ENCODE results near the gene SETD1A. TPM values are rescaled to one million over a fixed set of nuclear protein-coding genes. Genes with fewer than 3 reads are reported as not detected.
A peak's percentile ranks its signal among the peaks of the same experiment; 100 is the strongest.

Gene SETD1A
- total and polyA plus RNA-seq, 9 of the 15 experiments (the other 6 are each of a cell fraction or from before 2014, with no cell fraction given) = 0.08 to 36.0 (median 4.2) TPM

DNA sequence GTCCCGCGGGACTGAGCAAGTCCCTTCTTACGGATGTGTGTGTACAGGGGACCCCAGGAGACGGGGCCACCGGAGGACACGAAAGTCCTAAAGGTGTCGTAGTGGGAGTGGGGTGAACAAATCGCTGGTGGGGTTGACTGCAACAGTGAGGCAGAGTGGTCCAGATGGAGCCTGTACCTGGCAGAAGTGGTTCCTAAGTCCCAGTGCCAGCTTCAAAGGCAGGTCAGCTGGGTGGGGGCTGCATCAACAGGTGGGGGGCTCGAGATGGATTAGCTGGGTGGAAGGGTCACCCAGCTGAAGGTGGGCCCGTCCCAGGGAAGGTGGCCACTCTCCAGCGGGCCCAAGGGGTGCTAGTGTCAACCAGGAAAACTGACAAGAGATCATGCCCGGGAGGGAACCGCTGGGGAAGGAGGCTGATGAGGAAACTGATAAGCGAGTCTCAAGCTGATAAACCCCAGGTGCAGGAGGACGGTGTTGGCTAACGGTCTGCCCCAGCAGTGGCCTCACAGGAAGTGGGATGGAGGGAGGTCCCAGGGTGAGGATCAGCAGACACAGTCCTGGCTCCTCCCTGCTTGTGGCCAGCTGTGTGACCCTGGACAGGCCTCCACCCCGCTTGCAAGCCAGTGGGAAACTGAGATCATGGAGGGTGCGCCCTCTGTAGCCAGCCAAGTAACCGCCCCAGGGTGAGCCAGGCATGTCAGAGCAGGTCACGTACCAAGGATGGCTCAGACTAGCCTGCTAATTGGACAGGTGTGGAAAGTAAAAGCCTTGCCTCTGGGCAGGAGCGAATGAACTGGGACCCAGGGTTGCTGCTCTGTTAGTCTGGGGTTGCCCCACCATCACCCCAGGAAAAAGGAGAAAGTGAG, 7.7 kb upstream of the SETD1A start (continued):
- TF ChIP-seq, protein P1, sequence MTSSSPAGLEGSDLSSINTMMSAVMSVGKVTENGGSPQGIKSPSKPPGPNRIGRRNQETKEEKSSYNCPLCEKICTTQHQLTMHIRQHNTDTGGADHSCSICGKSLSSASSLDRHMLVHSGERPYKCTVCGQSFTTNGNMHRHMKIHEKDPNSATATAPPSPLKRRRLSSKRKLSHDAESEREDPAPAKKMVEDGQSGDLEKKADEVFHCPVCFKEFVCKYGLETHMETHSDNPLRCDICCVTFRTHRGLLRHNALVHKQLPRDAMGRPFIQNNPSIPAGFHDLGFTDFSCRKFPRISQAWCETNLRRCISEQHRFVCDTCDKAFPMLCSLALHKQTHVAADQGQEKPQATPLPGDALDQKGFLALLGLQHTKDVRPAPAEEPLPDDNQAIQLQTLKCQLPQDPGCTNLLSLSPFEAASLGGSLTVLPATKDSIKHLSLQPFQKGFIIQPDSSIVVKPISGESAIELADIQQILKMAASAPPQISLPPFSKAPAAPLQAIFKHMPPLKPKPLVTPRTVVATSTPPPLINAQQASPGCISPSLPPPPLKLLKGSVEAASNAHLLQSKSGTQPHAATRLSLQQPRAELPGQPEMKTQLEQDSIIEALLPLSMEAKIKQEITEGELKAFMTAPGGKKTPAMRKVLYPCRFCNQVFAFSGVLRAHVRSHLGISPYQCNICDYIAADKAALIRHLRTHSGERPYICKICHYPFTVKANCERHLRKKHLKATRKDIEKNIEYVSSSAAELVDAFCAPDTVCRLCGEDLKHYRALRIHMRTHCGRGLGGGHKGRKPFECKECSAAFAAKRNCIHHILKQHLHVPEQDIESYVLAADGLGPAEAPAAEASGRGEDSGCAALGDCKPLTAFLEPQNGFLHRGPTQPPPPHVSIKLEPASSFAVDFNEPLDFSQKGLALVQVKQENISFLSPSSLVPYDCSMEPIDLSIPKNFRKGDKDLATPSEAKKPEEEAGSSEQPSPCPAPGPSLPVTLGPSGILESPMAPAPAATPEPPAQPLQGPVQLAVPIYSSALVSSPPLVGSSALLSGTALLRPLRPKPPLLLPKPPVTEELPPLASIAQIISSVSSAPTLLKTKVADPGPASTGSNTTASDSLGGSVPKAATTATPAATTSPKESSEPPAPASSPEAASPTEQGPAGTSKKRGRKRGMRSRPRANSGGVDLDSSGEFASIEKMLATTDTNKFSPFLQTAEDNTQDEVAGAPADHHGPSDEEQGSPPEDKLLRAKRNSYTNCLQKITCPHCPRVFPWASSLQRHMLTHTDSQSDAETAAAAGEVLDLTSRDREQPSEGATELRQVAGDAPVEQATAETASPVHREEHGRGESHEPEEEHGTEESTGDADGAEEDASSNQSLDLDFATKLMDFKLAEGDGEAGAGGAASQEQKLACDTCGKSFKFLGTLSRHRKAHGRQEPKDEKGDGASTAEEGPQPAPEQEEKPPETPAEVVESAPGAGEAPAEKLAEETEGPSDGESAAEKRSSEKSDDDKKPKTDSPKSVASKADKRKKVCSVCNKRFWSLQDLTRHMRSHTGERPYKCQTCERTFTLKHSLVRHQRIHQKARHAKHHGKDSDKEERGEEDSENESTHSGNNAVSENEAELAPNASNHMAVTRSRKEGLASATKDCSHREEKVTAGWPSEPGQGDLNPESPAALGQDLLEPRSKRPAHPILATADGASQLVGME (CRISPR knock-in tag; IDR thresholded peaks at IDR 0.05) = peak; percentile 75
- TF ChIP-seq ZNF584 (CRISPR knock-in tag; IDR thresholded peaks at IDR 0.05; ENCODE audit: low read depth) = no peak
- no peak for TF ChIP-seq ZNF232 (CRISPR knock-in tag; IDR thresholded peaks at IDR 0.05)
- peak; percentile 56; the same call in 1 of the 2 replicates for TF ChIP-seq CREM (IDR thresholded peaks at IDR 0.05; ENCODE audit: low read depth)
- TF ChIP-seq RHOXF2B (CRISPR knock-in tag; conservative IDR thresholded peaks at IDR 0.05) = no peak
- TF ChIP-seq HNRNPUL1 (IDR thresholded peaks at IDR 0.05; ENCODE audit: low read length) = no peak
- TF ChIP-seq HMG20B (CRISPR knock-in tag; IDR thresholded peaks at IDR 0.05) = no peak
- peak; percentile 89; the same call in 1 of the 2 replicates for TF ChIP-seq CBX1 (IDR thresholded peaks at IDR 0.05; ENCODE audit: low read depth)
- TF ChIP-seq, protein P2, sequence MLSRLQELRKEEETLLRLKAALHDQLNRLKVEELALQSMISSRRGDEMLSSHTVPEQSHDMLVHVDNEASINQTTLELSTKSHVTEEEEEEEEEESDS (CRISPR knock-in tag; IDR thresholded peaks at IDR 0.05) = no peak
- no peak for TF ChIP-seq CBX2 (IDR thresholded peaks at IDR 0.05; ENCODE audit: insufficient read depth, low read length, poor library complexity, severe bottlenecking)
- 0 out of 2 replicates have a peak, but pooled peaks have one; percentile 13 for TF ChIP-seq ZNF3 (CRISPR knock-in tag; IDR thresholded peaks at IDR 0.05)
- TF ChIP-seq ETV1 (tag; conservative IDR thresholded peaks at IDR 0.05; ENCODE audit: low read depth) = peak; percentile 92
- TF ChIP-seq NFE2 (IDR thresholded peaks at IDR 0.05; ENCODE audit: low read depth) = no peak
- TF ChIP-seq FOXM1 (IDR thresholded peaks at IDR 0.05; ENCODE audit: low read depth) = peak; percentile 21; the same call in 1 of the 2 replicates
- no peak for TF ChIP-seq FOXM1 (CRISPR knock-in tag; IDR thresholded peaks at IDR 0.05; ENCODE audit: low read depth)
- TF ChIP-seq TEAD1 (CRISPR knock-in tag; IDR thresholded peaks at IDR 0.05) = peak; percentile 12 to 17; a peak in 2 of 4 replicates
